GM21786 (cell line): ENCODE results near the gene SEZ6.

Source experiments
- ATAC-seq: cut with Tn5 transposase; IDR thresholded peaks from one replicate; pipeline ENCODE4 v1.9.1; 2021; ENCODE audit not compliant: unreplicated experiment

Gene SEZ6

DNA sequence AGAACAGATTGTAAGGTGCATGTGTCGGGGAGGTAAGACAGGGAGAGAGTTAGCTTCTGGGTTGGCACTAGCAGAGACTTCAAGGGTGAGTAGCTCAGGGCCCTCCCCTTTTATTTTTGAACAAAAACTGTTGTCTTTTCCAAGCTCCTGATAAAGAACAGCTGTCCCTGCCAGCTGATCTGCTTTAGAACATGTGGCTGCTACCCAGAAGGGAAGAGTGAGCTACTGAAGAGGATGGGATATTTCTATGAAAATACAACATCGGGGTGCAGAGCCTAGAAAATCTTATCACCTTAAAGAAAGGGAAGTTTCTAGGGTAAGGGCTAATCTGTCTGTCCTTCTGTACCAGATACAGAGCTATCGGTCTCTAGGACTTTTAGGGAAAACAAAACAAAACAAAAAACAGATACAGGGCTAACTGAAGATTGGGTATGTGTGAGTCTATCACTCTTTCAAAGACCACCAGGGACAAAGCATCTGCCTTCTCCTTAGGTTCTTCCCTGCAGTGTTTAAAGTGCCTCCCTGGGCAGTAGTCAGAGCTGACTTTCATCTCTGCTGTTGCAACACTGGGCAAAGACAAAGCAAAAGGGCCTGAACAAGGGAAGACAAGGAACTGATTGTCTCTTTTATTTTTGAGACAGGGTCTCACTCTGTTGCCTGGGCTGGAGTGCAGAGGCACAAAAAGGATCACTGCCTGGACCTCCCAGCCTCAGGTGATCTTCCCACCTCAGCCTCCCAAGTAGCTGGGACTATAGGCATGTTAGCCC lies 97.9 kb downstream of the SEZ6 start:
- no peak for ATAC-seq

DNA sequence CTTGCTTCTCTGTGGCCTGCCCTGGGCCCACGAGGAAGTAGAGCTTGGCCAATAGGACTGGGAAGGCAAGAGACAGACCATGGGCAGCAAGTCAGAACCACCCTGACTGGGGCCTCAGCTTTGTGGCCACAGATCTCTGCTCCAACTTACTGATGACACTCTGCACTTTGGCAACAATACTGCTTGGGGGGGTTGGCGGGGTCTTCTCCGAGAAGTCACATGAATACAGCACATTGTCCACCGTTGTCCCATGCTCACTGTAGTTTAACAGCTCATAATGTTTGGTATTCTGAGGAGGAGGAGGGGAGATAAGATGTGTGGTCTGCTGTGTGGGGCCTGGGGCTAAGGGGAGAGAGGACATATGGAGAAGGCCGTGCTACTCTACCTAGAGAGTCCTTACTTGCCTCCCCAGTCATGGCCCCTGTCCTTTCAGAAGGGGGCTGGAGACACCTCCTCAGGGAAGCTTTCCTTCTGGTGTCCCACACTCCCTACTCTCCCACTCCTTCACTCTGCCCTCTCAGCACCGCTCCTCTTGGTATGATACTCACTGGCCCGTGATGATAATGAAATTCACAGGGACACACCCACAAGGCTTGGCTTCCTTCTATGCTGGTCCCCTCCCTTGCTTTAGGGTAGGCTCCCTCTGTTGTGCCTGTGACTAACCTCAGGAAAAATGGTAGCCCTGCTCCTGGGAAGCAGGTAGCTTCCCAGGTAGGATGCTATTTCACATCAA lies 99.0 kb downstream of the SEZ6 start:
- no peak for ATAC-seq

DNA sequence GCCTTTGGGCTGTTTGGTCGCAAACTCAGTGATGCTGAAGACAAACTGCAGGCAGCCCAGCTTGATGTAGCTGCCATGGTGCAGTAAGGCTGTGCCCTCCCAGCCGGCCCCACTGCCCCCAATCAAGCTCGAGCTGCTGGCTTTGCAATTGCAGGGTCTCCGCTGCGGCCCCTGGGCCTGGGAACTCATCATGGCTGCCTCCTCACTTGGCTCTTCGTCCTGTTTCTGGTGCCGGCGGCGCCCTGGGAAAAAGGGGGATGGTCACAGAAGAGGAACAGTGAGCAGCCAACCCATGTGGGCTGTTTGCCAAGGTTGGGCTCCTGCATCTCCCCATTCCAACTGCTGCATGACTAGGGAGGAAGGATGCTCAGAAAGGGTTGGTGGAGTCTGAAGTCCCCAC lies 99.6 kb downstream of the SEZ6 start:
- no peak for ATAC-seq
